Dendritic cell treated with granulocyte-macrophage colony-stimulating factor and Interleukin-4, amounts not matched to agents 40 ng/mL and 50 ng/mL, for 4 days (primary cell): Measurements from ENCODE around the gene CCDC192.

Experiments used
- H3K27ac Mint-ChIP-seq: one replicate; pipeline ENCODE4 v1.8.0; 2022; ENCODE audit warnings: mild to moderate bottlenecking, mixed read lengths
- H3K27me3 Mint-ChIP-seq: one replicate; pipeline ENCODE4 v1.8.0; 2022; ENCODE audit warnings: mild to moderate bottlenecking, mixed read lengths
- H3K36me3 Mint-ChIP-seq: one replicate; pipeline ENCODE4 v1.8.0; 2022; ENCODE audit warnings: low read depth, mixed read lengths
- H3K4me1 Mint-ChIP-seq: one replicate; pipeline ENCODE4 v1.8.0; 2022; ENCODE audit warnings: low read depth, mixed read lengths
- H3K4me3 Mint-ChIP-seq: one replicate; pipeline ENCODE4 v1.8.0; 2022; ENCODE audit warnings: mild to moderate bottlenecking, moderate library complexity, mixed read lengths
- H3K9me3 Mint-ChIP-seq: one replicate; pipeline ENCODE4 v1.8.0; 2022; ENCODE audit warnings: mixed read lengths
- intact Hi-C: fragments of 100-400 bp; cut with micrococcal nuclease; formaldehyde crosslinking; loops from one replicate; pipeline ENCODE4 v1.15.0; 2022

CCDC192 gene

GRCh38 chr5:127885176-127885575 is 182.0 kb downstream of the CCDC192 start:
- H3K36me3 Mint-ChIP-seq, result no peaks in the 10 kb centered on the region
- H3K4me1 Mint-ChIP-seq, result no peaks in the 10 kb centered on the region
- no peak overlapping the region for H3K27ac Mint-ChIP-seq
- intact Hi-C loops, result no loop called here
- no peaks in the 10 kb centered on the region for H3K9me3 Mint-ChIP-seq
- no peak overlapping the region for H3K4me3 Mint-ChIP-seq
- no peaks in the 10 kb centered on the region for H3K27me3 Mint-ChIP-seq

GRCh38 chr5:127886081-127886480 is 182.9 kb downstream of the CCDC192 start:
- H3K9me3 Mint-ChIP-seq, result no peaks in the 10 kb centered on the region
- no peaks in the 10 kb centered on the region for H3K36me3 Mint-ChIP-seq
- H3K27me3 Mint-ChIP-seq, result no peaks in the 10 kb centered on the region
- intact Hi-C loops, result no loop called here
- no peak overlapping the region for H3K27ac Mint-ChIP-seq
- no peaks in the 10 kb centered on the region for H3K4me1 Mint-ChIP-seq
- H3K4me3 Mint-ChIP-seq, result no peak overlapping the region

GRCh38 chr5:127887282-127887681 is 184.1 kb downstream of the CCDC192 start:
- H3K4me1 Mint-ChIP-seq, result no peaks in the 10 kb centered on the region
- H3K27ac Mint-ChIP-seq, result no peak overlapping the region
- H3K36me3 Mint-ChIP-seq, result no peaks in the 10 kb centered on the region
- H3K27me3 Mint-ChIP-seq, result no peaks in the 10 kb centered on the region
- intact Hi-C loops, result no loop called here
- H3K9me3 Mint-ChIP-seq, result no peaks in the 10 kb centered on the region
- H3K4me3 Mint-ChIP-seq, result no peak overlapping the region

GRCh38 chr5:127891942-127892341 is 188.8 kb downstream of the CCDC192 start:
- Mint-ChIP-seq H3K36me3 (no peaks in the 10 kb centered on the region), H3K27me3 (no peaks in the 10 kb centered on the region), H3K4me3 (no peak overlapping the region), H3K27ac (no peak overlapping the region), H3K9me3 (no peaks in the 10 kb centered on the region), H3K4me1 (no peaks in the 10 kb centered on the region)
- intact Hi-C loops, result loop anchor here (10.0 kb wide), 1 partner anchor 283 kb away; no protein-coding TSS in a partner anchor

GRCh38 chr5:127892467-127893207 is 189.4 kb downstream of the CCDC192 start:
- intact Hi-C loops, result loop anchor here (10.0 kb wide), 1 partner anchor 282 kb away; no protein-coding TSS in a partner anchor
- no peak overlapping the region for H3K4me3 Mint-ChIP-seq
- H3K4me1 Mint-ChIP-seq, result no peaks in the 10 kb centered on the region
- no peaks in the 10 kb centered on the region for H3K9me3 Mint-ChIP-seq
- no peaks in the 10 kb centered on the region for H3K27me3 Mint-ChIP-seq
- no peak overlapping the region for H3K27ac Mint-ChIP-seq
- no peaks in the 10 kb centered on the region for H3K36me3 Mint-ChIP-seq

GRCh38 chr5:127893232-127893631 is 190.0 kb downstream of the CCDC192 start:
- no peaks in the 10 kb centered on the region for H3K36me3 Mint-ChIP-seq
- no peak overlapping the region for H3K27ac Mint-ChIP-seq
- no peaks in the 10 kb centered on the region for H3K4me1 Mint-ChIP-seq
- H3K4me3 Mint-ChIP-seq, result no peak overlapping the region
- intact Hi-C loops, result loop anchor here (10.0 kb wide), 1 partner anchor 282 kb away; no protein-coding TSS in a partner anchor
- H3K9me3 Mint-ChIP-seq, result no peaks in the 10 kb centered on the region
- no peaks in the 10 kb centered on the region for H3K27me3 Mint-ChIP-seq

GRCh38 chr5:127894461-127894860 is 191.3 kb downstream of the CCDC192 start:
- H3K4me1 Mint-ChIP-seq, result no peaks in the 10 kb centered on the region
- intact Hi-C loops, result loop anchor here (10.0 kb wide), 1 partner anchor 280 kb away; no protein-coding TSS in a partner anchor
- no peak overlapping the region for H3K27ac Mint-ChIP-seq
- H3K9me3 Mint-ChIP-seq, result no peaks in the 10 kb centered on the region
- no peak overlapping the region for H3K4me3 Mint-ChIP-seq
- H3K27me3 Mint-ChIP-seq, result no peaks in the 10 kb centered on the region
- H3K36me3 Mint-ChIP-seq, result no peaks in the 10 kb centered on the region

GRCh38 chr5:127898551-127899213 is 195.5 kb downstream of the CCDC192 start:
- H3K4me1 Mint-ChIP-seq, result no peaks in the 10 kb centered on the region
- no peak overlapping the region for H3K4me3 Mint-ChIP-seq
- no peak overlapping the region for H3K27ac Mint-ChIP-seq
- intact Hi-C loops, result loop anchor here (10.0 kb wide), 1 partner anchor 276 kb away; no protein-coding TSS in a partner anchor
- H3K9me3 Mint-ChIP-seq, result no peaks in the 10 kb centered on the region
- no peaks in the 10 kb centered on the region for H3K27me3 Mint-ChIP-seq
- no peaks in the 10 kb centered on the region for H3K36me3 Mint-ChIP-seq

GRCh38 chr5:127899214-127899610 is 196.0 kb downstream of the CCDC192 start:
- no peaks in the 10 kb centered on the region for H3K36me3 Mint-ChIP-seq
- H3K27ac Mint-ChIP-seq, result no peak overlapping the region
- no peak overlapping the region for H3K4me3 Mint-ChIP-seq
- no peaks in the 10 kb centered on the region for H3K9me3 Mint-ChIP-seq
- no peaks in the 10 kb centered on the region for H3K27me3 Mint-ChIP-seq
- H3K4me1 Mint-ChIP-seq, result no peaks in the 10 kb centered on the region
- intact Hi-C loops, result loop anchor here (10.0 kb wide), 1 partner anchor 276 kb away; no protein-coding TSS in a partner anchor

- intact Hi-C loops, result no loop called here
These were observed 203.5 kb downstream of the CCDC192 start for GRCh38 chr5:127906562-127907204.

GRCh38 chr5:127907907-127908306 is 204.7 kb downstream of the CCDC192 start:
- H3K4me3 Mint-ChIP-seq, result no peak overlapping the region
- no peaks in the 10 kb centered on the region for H3K9me3 Mint-ChIP-seq
- H3K4me1 Mint-ChIP-seq, result peaks cover 4% of the 10 kb centered on the region
- no peaks in the 10 kb centered on the region for H3K27me3 Mint-ChIP-seq
- intact Hi-C loops, result no loop called here
- no peaks in the 10 kb centered on the region for H3K36me3 Mint-ChIP-seq
- H3K27ac Mint-ChIP-seq, result no peak overlapping the region

More at GRCh38 chr5:127906562-127907204, 203.5 kb downstream of the CCDC192 start:
- no peaks in the 10 kb centered on the region for H3K9me3 Mint-ChIP-seq
- no peaks in the 10 kb centered on the region for H3K27me3 Mint-ChIP-seq
- peaks cover 4% of the 10 kb centered on the region for H3K4me1 Mint-ChIP-seq
- H3K4me3 Mint-ChIP-seq, result no peak overlapping the region
- H3K36me3 Mint-ChIP-seq, result no peaks in the 10 kb centered on the region
- H3K27ac Mint-ChIP-seq, result no peak overlapping the region

GRCh38 chr5:127909066-127909465 is 205.9 kb downstream of the CCDC192 start:
- H3K36me3 Mint-ChIP-seq, result no peaks in the 10 kb centered on the region

GRCh38 chr5:127909821-127910220 is 206.6 kb downstream of the CCDC192 start:
- H3K27me3 Mint-ChIP-seq, result no peaks in the 10 kb centered on the region
- H3K9me3 Mint-ChIP-seq, result no peaks in the 10 kb centered on the region
- H3K36me3 Mint-ChIP-seq, result no peaks in the 10 kb centered on the region
- no peak overlapping the region for H3K27ac Mint-ChIP-seq
- H3K4me1 Mint-ChIP-seq, result peaks cover 4% of the 10 kb centered on the region
- H3K4me3 Mint-ChIP-seq, result no peak overlapping the region
- intact Hi-C loops, result no loop called here

More at GRCh38 chr5:127909066-127909465, 205.9 kb downstream of the CCDC192 start:
- Mint-ChIP-seq H3K9me3 (no peaks in the 10 kb centered on the region), H3K4me3 (no peak overlapping the region), H3K27ac (no peak overlapping the region), H3K4me1 (peaks cover 4% of the 10 kb centered on the region), H3K27me3 (no peaks in the 10 kb centered on the region)
- intact Hi-C loops, result no loop called here
